MM.1S (cell line): Measurements from ENCODE around the gene FYN.

Experiments
- CTCF ChIP-seq: fragments of 300-600 bp; sonication (generic); IDR thresholded peaks from 2 replicates; pipeline ENCODE4 v1.5.1; 2016; ENCODE audit warnings: antibody characterized with exemption, low read length, mixed read lengths
- EZH2 ChIP-seq: fragments of 300-600 bp; sonication (generic); optimal IDR thresholded peaks from 2 replicates; pipeline ENCODE3; 2017; ENCODE audit warnings: low read depth, mild to moderate bottlenecking, antibody characterized with exemption, low read length, mixed read lengths
- EZH2phosphoT487 ChIP-seq: fragments of 300-600 bp; sonication (generic); IDR thresholded peaks from 2 replicates; pipeline ENCODE4 v1.6.1; 2018; ENCODE audit warnings: antibody characterized with exemption, low read length

DNA sequence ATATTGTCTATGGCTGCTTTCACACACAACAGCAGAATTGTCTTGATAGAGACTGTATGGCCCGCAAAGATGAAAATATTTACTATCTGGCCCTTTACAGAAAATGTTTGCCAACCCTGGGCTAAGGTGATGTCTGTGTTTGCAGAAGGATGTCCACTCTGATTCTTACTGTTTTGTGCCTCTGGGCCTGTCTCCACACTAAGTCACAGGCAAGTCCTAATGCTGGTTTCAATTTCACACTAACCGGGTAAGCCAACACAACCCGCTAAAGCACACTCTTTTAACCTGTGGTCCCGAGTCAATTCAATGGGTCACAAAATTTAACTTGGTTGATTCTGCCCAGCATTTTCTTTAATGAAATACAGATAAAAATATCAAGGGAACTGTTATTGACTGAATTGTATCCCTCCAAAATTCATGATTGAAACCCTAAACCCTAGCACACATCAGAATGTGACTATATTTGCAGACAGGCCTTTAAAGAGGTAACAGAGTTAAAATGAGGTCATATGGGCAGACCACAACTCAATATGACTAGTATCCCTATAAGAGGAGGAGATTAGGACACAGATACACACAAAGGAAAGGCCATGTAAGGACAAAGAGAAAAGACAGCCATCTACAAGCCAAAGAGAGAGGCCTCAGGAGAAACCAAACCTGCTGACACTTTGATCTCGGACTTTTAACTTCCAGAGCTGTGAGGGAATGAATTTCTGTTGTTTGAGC lies 78.4 kb downstream of the FYN start:
- TF ChIP-seq CTCF (no peak), EZH2 (no peak), EZH2phosphoT487 (no peak)
